GM08714 (cell line): Measurements from ENCODE around the gene UXS1.

Experiments used
- H3K4me3 ChIP-seq: fragments of 200-500 bp; sonication (Bioruptor generic); 2 replicates; pipeline ENCODE4 v1.5.1; 2014; ENCODE audit warnings: mild to moderate bottlenecking, low read length, inconsistent platforms
- ZNF274 ChIP-seq: IDR thresholded peaks from 2 replicates; pipeline ENCODE4 v1.6.1; 2012; ENCODE audit warnings: mild to moderate bottlenecking, low read depth, low read length

Gene UXS1

GRCh38 chr2:106195981-106196380 is 1.9 kb upstream of the UXS1 start:
- no peak for TF ChIP-seq ZNF274
- no peak overlapping the region for H3K4me3 ChIP-seq

DNA sequence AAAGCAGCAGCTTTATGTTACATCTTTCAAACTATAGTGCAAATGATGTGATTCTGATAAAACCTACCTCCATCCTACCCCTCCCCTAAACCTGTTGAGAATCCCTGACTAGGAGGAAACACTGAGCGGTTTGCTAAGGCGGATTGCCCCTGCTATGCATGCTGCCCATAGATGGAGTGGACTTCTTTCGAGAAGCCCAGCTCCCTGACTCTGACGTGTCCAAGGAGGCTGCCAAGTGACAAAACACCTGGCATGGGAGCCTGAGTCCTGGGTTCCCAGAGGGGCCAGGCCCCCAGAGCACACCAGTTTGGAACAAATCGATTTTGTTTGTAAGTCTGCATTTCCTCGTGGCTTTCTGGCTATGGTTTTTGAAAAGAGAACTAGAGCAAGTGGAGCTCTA is 1.4 kb upstream of the UXS1 start:
- H3K4me3 ChIP-seq: no peak overlapping the region
- no peak for TF ChIP-seq ZNF274

- H3K4me3 ChIP-seq: peak overlapping the region; percentile 85
- TF ChIP-seq ZNF274: no peak
Measured at GRCh38 chr2:106193690-106193976, 468 bp downstream of the UXS1 start.

GRCh38 chr2:106192752-106193689 is 1.1 kb downstream of the UXS1 start:
- peak overlapping the region; percentile 85 for H3K4me3 ChIP-seq
- TF ChIP-seq ZNF274: no peak

DNA sequence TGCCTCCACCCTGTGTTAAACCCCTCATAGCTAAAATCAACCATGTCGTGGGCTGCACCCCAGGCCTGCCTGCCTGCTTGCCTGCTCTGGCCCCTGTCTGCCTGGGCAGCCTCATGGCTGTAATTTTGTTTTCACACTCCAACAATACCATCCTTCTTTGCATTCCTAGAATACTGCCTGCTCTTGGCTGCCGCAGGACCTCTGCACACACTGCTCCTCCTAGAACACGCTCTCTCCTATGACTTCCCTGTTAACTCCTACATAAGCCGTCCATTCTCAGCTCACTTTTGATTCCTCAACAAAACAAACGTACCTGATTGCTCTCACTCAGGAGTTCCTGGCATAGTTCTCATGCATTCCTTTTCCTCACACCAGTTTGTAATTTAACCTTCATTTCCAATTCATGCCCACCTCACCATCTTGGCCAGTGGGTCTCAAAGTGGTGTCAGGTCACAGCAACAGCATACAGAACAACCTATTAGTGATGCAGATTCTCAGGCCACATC is 2.5 kb downstream of the UXS1 start:
- TF ChIP-seq ZNF274: no peak
- no peak overlapping the region for H3K4me3 ChIP-seq

DNA sequence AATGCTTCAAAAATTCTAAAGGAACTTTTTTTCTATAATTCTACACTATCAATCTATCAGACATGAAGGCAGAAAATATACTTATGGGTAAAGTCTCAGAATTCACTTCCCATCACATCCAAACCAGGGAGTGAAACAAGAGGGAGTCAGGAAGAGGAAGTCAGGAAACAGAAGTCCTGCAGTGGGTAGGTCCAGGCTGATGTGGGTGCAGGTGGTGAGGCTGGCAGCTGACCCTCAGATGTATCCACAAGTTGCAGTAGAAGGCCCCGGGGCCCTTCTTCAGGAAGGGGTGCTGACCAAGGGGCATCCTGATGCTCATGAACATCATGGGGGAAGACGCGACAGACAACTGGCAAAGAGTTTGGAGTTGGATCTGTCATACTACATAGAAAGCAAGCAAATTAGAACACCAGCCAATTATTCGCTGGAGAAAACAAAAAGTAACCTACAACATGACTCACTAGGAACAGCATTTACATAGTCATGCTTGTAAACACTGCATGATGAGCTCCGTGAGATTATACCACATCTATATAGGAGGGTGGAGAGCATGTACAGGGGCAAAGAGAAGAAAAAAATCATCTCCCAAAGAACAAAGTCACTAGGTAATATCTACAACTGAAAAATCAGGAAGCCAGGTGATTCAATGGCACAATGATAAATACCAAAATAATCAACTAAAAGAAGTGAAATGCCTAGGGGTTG is 4.2 kb downstream of the UXS1 start:
- no peak for TF ChIP-seq ZNF274
- no peak overlapping the region for H3K4me3 ChIP-seq

GRCh38 chr2:106189325-106189724 is 4.8 kb downstream of the UXS1 start:
- no peak overlapping the region; the same call in 1 of the 2 replicates for H3K4me3 ChIP-seq
- TF ChIP-seq ZNF274: no peak

GRCh38 chr2:106187273-106187891 is 6.7 kb downstream of the UXS1 start:
- H3K4me3 ChIP-seq: no peak overlapping the region
- TF ChIP-seq ZNF274: no peak

DNA sequence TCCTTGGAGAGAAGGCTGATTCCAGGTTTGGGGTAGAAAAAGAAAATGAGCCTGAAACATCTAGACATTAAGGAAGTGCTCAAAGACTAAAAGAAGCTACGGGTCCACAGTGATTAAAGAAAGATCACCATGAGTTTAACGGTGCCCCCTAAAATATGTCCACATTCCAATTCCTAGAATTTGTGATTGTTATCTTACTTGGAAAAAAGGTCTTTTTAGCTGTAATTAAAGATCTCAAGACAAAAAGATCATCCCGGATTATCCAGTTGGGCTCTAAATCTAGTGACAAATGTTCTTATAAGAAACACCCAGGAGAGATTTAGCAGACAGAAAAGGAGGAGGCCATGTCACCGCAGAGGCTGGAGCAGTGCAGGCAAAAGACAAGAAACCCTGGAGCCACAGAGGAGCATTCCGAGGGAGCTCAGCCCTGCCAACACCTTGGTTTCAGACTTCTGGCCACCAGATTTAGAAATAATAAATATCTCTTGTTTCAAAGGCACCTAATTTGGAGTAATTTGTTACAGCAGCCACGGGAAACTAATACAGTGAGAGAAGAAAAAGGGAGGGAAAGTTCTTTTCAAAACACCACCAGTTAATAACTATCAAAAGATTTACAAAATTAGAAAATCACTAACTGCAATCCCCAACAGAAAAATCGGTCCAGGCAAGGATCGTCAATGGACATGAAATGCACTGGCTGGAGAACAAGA is 8.5 kb downstream of the UXS1 start:
- H3K4me3 ChIP-seq: no peak overlapping the region

DNA sequence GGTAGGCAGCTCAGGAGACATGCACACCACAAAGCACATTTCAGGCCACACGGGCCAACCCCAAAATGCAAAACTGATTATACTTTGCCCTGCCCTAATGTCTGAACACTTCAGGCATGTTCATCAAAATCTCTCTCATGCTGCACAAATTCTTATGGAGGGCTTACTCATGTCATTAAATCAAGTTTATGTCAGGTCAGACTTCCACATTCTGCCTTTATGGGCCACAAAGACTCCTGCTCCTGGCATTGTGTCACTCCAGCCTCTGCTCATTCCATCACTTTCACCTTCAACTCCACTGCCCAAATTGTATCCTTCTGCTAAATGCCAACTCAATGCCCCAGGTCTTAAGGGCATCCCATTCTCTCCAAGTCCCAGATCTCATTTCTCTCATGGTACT is 9.2 kb downstream of the UXS1 start:
- no peak for TF ChIP-seq ZNF274
- H3K4me3 ChIP-seq: no peak overlapping the region

More for the DNA sequence above, 8.5 kb downstream of the UXS1 start:
- TF ChIP-seq ZNF274: no peak

- H3K4me3 ChIP-seq: no peak overlapping the region
- TF ChIP-seq ZNF274: no peak
Measured at GRCh38 chr2:106184394-106184793, 9.7 kb downstream of the UXS1 start.

GRCh38 chr2:106183101-106183696 is 10.9 kb downstream of the UXS1 start:
- H3K4me3 ChIP-seq: no peak overlapping the region; the same call in 1 of the 2 replicates
- no peak for TF ChIP-seq ZNF274

GRCh38 chr2:106181064-106181463 is 13.0 kb downstream of the UXS1 start:
- no peak overlapping the region for H3K4me3 ChIP-seq
- no peak for TF ChIP-seq ZNF274

- TF ChIP-seq ZNF274: no peak
- no peak overlapping the region for H3K4me3 ChIP-seq
Measured at GRCh38 chr2:106180602-106181001, 13.5 kb downstream of the UXS1 start.
